ENCODE results near the gene LSAMP. TPM values are rescaled to one million over a fixed set of nuclear protein-coding genes. Genes with fewer than 3 reads are reported as not detected.

The LSAMP gene
- total and polyA plus RNA-seq, 2 of the 13 experiments (the other 11 are each of a cell fraction or from before 2014, with no cell fraction given): not detected

DNA sequence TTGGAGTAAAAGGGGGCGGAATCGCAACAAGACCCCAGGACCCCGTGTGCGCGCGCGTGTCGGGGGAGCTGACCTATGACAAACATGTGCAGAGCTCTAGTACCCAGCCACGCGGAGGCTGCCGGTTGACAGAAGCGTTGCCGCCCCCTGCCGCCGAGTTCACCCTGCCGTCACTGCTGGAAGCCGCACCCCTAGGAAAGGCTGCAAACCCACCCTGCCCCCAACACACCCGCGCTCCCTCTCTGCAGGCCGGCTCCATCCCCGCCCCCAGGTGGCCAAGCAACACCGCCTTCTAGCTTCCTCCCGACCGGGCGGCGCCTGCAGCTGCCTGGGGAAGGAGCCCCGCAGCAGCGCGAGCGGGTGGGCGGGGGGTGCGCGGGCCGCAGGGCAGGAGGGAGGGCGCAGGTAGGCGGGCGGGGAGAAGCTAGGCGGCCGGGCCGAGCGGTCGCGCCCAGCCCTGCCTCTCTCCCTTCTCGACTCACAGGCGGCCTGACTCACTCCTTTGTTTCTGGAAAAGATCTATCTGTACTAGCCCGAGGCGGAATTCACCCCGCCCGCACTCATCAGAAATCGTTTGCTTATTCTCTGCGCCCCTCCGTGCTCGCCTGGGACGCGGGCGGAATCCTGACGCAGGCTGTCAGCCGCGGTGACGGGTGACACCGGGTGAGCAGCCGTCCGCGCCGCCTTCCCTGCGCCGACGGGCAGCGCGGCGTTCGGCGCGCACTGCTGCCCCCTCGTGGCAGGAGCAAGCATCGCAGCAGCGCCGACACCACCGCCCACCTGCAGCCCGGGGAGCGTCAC is 661.1 kb downstream of the LSAMP start (continued):
- TF ChIP-seq ZFP37 (CRISPR knock-in tag; IDR thresholded peaks at IDR 0.05; ENCODE audit: borderline replicate concordance) (peak; percentile 76; the same call in 1 of the 2 replicates), HNRNPLL (IDR thresholded peaks at IDR 0.05; ENCODE audit: low read depth, low read length, poor library complexity, severe bottlenecking) (peak; percentile 81), ZBTB7B (CRISPR knock-in tag; IDR thresholded peaks at IDR 0.05) (peak; percentile 88), ZNF883 (CRISPR knock-in tag; IDR thresholded peaks at IDR 0.05; ENCODE audit: not compliant biosample characterization) (no peak), ZNF3 (CRISPR knock-in tag; IDR thresholded peaks at IDR 0.05) (no peak), HNRNPUL1 (IDR thresholded peaks at IDR 0.05; ENCODE audit: low read depth, low read length) (no peak), ZNF441 (CRISPR knock-in tag; IDR thresholded peaks at IDR 0.05; ENCODE audit: borderline replicate concordance) (no peak; the same call in 1 of the 2 replicates), ARHGAP35 (CRISPR knock-in tag; IDR thresholded peaks at IDR 0.05; ENCODE audit: borderline replicate concordance) (peak; percentile 24; the same call in 1 of the 2 replicates), GTF2F1 (IDR thresholded peaks at IDR 0.05; ENCODE audit: low read length) (no peak), PAWR (CRISPR knock-in tag; IDR thresholded peaks at IDR 0.05; ENCODE audit: borderline replicate concordance) (no peak; the same call in 1 of the 2 replicates), REST (IDR thresholded peaks at IDR 0.05; ENCODE audit: borderline replicate concordance in 1 of 2, low read depth in 1 of 2, low read length in 2 of 2) (0 out of 4 replicates have a peak, but pooled peaks of 1 of the 2 experiments have one; percentile 2), TRIM22 (IDR thresholded peaks at IDR 0.05) (no peak), ZNF33B (CRISPR knock-in tag; IDR thresholded peaks at IDR 0.05) (peak; percentile 61; the same call in 1 of the 2 replicates), SMARCC2 (IDR thresholded peaks at IDR 0.05) (no peak), FOXK1 (CRISPR knock-in tag; IDR thresholded peaks at IDR 0.05; ENCODE audit: borderline replicate concordance, low read depth) (peak; percentile 34; the same call in 1 of the 2 replicates), ZNF274 (CRISPR knock-in tag; IDR thresholded peaks at IDR 0.05) (no peak; the same call in 1 of the 2 replicates), TAF15 (IDR thresholded peaks at IDR 0.05; ENCODE audit: low read depth, low read length, poor library complexity, severe bottlenecking) (no peak), ZNF800 (CRISPR knock-in tag; IDR thresholded peaks at IDR 0.05) (no peak)
- TF ChIP-seq, protein P1, sequence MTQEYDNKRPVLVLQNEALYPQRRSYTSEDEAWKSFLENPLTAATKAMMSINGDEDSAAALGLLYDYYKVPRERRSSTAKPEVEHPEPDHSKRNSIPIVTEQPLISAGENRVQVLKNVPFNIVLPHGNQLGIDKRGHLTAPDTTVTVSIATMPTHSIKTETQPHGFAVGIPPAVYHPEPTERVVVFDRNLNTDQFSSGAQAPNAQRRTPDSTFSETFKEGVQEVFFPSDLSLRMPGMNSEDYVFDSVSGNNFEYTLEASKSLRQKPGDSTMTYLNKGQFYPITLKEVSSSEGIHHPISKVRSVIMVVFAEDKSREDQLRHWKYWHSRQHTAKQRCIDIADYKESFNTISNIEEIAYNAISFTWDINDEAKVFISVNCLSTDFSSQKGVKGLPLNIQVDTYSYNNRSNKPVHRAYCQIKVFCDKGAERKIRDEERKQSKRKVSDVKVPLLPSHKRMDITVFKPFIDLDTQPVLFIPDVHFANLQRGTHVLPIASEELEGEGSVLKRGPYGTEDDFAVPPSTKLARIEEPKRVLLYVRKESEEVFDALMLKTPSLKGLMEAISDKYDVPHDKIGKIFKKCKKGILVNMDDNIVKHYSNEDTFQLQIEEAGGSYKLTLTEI (CRISPR knock-in tag; conservative IDR thresholded peaks at IDR 0.05): no peak

Data from HepG2 (cell line).